ENCODE measurements around the gene PPP2R3A.
"Not testable (repeated sequence)": the region's sequence is repeated elsewhere in the genome, so short reads cannot be mapped to it uniquely, and the experiment has no call there.

The PPP2R3A gene, protein sequence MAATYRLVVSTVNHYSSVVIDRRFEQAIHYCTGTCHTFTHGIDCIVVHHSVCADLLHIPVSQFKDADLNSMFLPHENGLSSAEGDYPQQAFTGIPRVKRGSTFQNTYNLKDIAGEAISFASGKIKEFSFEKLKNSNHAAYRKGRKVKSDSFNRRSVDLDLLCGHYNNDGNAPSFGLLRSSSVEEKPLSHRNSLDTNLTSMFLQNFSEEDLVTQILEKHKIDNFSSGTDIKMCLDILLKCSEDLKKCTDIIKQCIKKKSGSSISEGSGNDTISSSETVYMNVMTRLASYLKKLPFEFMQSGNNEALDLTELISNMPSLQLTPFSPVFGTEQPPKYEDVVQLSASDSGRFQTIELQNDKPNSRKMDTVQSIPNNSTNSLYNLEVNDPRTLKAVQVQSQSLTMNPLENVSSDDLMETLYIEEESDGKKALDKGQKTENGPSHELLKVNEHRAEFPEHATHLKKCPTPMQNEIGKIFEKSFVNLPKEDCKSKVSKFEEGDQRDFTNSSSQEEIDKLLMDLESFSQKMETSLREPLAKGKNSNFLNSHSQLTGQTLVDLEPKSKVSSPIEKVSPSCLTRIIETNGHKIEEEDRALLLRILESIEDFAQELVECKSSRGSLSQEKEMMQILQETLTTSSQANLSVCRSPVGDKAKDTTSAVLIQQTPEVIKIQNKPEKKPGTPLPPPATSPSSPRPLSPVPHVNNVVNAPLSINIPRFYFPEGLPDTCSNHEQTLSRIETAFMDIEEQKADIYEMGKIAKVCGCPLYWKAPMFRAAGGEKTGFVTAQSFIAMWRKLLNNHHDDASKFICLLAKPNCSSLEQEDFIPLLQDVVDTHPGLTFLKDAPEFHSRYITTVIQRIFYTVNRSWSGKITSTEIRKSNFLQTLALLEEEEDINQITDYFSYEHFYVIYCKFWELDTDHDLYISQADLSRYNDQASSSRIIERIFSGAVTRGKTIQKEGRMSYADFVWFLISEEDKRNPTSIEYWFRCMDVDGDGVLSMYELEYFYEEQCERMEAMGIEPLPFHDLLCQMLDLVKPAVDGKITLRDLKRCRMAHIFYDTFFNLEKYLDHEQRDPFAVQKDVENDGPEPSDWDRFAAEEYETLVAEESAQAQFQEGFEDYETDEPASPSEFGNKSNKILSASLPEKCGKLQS (N-terminal part only)

DNA sequence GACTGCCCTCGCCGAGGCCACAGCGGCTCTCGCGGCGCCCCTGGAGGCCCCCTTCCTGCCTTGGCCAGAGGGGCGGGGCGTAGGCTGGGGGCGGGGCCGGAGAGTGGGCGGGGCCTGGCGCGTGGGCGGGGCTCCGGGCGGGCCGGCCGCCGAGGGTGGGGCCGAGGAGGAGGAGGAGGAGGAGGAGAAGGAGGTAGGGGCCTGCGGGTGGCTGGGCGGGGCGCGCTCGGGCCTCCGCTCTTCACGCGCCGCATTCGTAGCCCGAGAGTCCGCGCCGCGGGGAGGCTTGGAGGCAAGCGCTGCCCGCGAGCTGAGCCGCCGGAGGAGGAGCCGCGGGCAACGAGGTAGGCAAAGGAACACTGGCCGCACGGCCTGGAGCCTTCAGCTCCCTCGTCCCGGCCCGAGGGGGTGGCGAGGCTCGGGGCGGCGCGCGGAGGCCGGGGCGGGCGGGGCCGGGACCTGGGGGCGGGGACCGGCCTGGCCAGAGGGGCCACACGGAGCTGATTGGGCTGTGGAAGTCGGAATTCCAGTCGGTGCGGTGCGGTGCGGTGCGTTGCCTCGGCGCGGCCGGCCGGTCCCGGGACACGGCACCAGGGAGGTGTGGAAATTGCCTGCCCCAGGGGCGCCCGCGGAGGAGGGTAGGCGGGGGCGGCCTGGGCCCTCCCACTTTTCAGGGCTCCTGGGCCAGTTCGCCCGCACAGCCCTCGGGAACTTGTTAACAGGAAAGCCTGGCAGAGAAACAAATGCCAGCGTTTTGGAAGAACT is at the start of gene PPP2R3A:
Gene PPP2R3A (plus strand): TSS at position 223 of the 765 bp plus-strand sequence. CDS start 35,771 bp downstream, outside the sequence.
- peak; percentile 40 for DNase-seq

DNA sequence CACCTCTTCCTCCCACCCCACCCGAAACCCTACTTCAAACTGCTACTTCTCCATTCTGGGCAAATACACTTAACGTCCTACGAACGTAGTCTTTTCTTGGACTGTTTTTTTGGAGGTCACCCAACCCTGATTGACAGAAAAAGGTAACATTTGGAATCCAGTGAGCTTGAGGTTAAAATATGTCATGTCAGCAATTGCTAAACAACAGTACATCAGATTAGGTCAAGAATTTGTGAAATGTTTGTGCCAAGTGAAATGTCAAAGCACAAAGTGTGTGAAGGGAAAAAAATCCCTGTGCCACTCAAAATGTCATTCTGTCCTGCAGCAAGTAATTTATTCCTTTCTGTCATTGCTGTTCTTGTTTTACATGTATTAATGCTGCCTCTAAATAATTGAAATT is 49.2 kb upstream of the PPP2R3A start:
- no peak for DNase-seq

DNA sequence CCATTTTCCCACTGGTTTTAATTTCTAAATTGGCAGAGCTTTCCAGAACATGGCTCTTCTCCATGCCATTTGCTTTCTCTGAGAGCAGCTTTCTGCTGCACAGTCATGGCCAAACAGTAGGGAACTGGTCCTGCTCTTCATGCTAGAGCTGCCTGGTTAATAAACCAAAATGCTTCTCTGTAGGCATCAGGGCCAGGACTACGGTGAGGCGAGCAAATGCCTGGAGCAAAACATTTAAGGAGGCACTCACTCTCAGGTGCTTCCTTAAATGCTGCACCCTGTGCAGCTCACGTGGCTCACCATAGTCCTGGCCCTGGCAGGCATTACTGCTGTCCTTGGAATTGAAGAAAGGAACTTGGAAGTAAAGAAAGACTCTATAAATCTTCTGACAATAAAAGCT is 48.5 kb upstream of the PPP2R3A start:
- DNase-seq, result no peak

DNA sequence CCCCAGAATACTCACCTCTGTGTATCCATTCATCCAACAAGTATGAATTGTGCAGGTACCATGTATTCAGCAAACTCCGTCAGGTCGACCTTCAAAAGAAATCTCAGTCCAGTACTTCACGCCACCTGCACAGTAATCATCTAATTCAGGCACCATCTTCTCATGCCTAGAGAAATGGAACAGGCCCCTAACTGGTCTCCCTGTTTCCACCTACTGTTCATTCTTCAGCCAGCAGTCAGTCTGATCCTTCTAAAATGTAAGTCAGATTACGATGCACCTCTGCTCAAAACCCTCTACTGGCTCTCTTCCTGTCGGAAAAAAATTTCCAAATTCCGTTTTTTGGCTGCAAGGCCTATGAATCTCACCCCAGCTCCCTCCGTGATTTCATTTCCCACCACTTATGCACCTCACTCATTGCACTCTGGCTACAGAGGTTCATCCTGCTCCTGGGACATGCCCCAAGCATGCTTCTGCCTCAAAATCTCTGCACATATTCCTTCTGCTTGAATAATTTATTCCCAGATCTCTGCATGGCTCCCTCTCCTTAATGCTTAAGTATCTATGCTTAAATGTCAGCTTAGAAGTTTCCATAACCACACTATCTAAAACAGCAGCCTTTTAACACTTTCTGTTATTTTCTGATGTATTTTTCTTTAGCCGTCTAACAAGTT is 47.5 kb upstream of the PPP2R3A start:
- DNase-seq, result no peak

DNA sequence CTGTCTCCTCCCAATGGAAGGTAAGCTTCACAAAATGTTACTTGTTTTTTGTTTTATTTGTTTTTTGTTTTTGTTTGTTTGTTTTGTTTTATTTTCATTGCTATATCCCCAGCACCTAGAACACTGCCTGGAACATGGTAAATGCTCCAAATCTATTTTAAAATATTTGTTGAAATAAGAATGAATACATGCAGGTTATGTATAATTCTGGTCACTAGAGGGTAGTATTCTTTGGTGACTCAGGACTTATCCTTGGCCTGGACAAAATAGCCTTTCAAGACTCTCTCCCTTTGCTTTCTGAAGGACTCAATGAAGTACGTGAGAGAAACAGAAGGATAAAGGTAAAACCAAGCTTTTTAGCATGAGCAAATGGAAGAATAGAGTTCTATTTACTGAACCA is 46.9 kb upstream of the PPP2R3A start:
- DNase-seq, result no peak

DNA sequence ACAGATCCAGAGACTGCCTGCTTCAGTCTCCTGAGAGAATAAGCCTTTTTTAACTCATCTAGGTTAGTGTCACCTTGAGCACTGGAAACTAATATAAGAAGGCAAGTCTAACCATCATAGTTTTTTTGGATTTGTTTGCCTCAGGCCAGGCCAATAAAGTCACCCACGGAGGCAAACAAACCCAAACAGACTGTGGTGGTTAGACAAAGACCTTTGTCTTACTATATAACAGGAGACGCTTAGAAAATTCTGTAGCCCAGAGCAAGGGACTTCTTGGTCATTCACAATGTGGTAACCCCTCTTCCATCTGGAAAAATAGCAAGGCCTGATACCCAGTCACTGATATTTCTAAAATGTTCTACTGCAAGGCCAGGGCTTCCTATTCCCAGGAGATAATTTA is 45.3 kb upstream of the PPP2R3A start:
- DNase-seq, result no peak

DNA sequence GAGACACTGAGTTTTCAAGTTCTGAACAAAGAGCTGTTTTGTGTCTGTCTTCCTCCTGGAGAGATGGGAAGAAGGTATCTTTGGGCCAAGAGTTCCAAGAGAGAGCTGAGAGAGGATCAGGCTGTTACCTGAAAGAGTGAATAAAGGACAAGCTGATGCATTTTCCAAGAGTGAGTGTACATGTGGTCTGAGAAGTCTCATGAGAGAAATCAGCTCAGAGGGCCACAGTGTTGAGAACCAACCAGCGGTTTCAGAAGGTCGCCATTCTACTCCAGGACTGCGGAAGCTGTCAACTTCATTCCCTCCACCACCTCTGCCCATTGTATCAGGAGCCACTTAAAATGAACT is 42.7 kb upstream of the PPP2R3A start:
- DNase-seq, result no peak

DNA sequence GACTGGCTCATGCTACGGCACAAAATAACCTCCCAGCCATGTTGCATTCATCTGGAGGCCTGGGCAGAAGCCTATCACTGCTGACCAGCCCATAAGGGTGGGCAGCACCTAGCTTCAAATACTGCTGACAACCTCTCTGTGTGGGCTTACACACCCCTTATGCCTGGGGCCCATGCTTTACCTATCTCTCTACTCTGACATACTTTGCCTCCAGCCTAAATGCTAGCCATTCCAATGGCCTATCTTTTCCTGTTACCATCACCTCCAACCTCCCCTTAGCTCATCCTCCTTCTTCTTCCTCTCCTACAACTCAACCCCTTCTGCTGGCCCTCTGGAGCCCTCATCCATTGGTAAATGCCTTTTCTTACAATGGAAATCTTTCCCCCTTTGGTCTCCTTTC is 41.0 kb upstream of the PPP2R3A start:
- DNase-seq, result no peak

DNA sequence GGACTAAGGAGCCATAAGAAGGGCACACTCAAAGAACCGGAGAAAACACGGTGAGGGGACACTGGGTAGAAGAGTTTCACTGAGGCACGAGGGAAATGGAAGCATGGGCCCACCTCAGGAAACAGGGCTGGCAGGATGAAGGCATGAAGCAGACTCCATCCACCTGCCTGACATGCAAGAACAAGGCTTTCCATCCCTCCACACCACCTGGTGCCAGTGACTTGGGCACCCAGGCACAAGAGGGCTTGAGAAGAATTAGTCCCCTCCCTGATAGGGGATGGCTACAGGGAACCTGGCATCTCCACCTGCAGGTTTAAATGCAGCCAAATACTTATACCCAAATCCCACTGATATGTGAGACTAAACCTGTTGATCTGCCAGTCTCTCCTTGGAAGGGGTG is 38.9 kb upstream of the PPP2R3A start:
- DNase-seq, result no peak

DNA sequence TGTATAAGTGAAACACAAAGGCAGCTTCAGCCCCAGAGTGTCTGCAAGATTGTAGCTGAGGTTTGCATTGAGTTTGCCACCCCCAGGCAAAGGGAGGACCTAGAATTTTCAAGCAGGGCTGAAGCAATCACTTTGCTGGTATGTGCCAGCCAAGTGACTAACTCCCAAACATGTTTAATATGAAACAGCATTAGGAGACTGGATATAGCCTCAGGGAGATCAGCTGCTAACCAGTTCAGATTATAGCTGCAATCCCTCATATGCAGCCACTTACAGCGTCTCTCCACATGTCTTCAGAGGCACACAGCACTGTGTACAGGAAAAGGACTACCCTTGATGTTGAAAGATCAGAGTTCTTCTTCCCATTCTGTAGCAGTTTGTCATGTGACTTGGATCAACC is 38.4 kb upstream of the PPP2R3A start:
- DNase-seq, result no peak

DNA sequence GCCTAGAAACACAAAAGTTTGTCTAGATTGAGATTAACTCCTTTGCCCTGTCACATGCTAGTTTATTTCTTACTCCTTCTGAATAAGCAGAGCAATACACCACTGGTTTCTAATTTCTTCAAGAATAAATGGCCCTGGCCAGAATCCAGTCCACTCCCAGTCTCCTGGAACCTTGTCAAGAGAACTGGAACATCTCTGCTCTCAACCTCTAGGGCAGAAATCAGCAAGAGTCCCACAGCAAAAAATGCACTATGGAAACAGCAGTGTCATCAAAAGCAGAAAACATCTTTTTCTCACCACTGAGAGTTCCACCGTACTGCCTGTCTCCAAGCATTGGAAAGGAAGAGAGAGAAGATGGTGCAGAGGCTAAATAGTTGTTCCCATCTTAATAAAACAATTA is 35.9 kb upstream of the PPP2R3A start:
- no peak for DNase-seq

DNA sequence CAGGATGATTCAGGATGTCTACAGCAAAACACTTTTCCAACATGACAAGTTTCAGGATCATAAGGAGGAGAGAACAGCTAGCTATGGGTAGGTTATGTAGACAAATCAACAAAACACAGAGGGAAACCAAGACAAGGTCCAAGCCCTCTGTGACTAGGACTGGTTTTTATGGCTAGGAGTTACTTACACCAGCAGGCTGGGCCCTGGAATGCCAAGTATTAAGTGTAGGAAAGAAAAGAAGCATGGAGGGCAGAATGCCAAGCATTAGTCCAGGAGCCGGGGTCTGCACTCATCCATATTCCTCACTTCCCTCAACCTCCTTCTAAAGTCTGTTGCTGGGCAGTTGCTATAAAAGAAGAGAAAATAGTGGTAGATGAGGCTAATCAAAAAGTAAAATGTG is 35.3 kb upstream of the PPP2R3A start:
- DNase-seq, result no peak

DNA sequence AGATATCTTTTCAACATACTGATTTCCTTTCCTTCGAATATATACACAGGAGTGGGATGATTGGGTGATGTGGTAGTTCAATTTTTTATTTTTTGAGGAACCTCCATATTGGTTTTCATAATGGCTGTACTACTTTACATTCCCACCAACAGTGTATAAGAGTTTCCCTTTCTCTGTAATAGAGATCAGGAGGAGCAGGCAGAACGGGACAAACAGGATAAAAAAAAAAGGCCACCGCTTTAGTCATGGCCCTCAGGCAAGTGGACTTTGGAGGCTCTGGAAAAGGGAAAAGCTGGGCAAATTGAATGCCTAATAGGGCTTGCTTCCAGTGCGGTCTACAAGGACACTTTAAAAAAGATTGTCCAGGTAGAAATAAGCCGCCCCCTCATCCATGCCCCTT is 30.4 kb upstream of the PPP2R3A start:
- not testable (repeated sequence) for DNase-seq

DNA sequence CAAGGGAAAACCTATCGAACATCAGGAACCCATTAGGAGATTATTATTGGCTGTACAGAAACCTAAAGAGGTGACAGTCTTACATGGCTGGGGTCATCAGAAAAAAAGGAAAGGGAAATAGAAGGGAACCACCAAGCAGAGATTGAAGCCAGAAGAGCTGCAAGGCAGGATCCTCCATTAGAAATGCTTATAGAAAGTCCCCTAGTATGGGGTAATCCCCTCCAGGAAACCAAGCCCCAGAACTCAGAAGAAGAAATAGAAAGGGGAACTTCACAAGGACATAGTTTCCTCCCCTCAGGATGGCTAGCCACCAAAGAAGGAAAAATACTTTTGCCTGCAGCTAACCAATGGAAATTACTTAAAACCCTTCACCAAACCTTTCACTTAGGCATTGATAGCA is 27.8 kb upstream of the PPP2R3A start:
- DNase-seq, result not testable (repeated sequence)

DNA sequence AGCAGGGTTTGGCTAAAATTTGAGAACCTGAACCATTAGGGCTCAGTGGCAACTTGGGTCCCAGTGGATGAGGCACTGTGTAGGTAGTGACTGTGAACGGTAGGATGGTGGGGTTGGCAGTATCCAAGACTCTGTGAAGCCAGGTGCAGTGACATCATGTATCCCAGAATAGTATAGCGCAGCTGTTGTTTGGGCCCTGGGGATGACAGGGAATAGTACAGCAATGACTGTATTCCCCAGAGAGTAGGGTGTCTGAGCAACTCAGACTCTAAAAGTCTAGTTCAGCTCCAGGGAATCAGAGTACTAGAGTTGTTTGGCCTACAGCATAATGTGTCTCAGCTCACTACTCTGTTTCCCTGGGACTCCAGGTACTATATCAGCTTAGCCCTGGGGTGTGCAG is 20.7 kb upstream of the PPP2R3A start:
- DNase-seq, result no peak

DNA sequence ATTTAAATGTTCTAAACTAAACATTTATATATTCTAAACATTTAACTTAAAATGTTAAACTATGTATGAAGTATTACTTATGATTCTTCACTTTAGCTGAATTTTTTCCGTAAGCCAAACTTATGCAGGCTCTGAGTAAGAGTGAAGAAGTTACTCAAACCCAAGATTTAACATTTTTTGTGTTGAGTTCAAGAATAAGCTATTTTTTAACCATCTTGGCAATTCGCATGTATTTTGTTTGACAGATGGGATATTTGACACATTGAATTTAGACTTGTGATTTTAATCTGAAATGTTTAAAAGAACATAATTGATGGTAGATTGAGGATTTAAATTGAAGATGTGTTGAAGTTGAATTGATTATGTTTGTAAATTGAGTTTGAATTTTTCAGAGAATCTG is 14.6 kb upstream of the PPP2R3A start:
- DNase-seq, result no peak

DNA sequence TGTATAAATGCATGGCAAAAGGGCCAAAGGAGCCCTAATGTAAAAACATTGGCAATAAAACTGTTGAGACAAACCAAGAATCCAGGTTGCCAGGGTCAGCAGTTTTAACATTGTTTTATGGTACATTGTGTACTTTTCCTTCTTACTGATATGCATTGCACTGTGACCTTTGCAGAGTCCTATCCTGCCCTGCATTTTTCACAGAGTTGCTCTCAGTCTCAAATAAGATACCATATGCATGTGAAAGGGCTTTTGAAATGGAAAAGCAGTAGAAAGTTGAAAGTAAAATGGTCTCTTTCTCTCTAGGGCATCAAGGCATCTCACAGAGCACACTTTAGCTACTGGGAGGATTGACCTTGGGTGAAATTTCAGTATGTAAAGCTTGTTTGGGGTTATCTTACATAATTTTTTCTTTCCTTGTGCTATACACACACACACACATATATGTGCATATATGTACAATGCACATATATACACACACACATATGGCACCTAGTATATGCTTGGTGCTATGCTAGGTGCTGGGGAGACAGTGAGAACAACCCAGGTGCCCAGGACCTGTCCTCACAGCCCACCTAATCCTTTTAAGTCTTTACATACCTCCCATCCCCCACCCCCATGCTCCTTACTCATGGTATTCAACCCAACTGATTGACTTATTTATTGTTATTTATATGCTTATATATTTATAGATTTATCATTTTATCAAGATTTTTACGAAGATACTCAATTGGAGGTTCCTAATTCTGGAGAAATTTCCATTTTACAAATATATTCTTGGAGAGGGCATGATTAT is 1.2 kb upstream of the PPP2R3A start:
- DNase-seq, result no peak

DNA sequence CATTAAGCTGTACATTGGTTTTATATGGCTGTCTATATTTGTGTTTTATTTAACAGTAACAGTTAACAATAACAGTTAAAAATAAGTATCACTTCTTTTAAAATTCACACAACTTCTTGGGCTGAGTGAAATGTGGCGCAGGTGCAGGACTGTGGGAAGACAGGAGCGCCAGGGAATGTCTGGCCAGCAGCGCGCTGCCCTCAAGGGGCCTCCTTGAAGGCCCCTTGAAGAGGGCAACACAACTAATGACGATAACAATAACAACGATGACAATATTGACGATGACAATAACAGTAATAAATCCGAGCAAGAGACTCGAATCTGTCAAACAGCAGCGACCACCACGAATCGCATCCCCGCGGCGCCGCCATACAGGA is 411 bp upstream of the PPP2R3A start:
- no peak for DNase-seq

DNA sequence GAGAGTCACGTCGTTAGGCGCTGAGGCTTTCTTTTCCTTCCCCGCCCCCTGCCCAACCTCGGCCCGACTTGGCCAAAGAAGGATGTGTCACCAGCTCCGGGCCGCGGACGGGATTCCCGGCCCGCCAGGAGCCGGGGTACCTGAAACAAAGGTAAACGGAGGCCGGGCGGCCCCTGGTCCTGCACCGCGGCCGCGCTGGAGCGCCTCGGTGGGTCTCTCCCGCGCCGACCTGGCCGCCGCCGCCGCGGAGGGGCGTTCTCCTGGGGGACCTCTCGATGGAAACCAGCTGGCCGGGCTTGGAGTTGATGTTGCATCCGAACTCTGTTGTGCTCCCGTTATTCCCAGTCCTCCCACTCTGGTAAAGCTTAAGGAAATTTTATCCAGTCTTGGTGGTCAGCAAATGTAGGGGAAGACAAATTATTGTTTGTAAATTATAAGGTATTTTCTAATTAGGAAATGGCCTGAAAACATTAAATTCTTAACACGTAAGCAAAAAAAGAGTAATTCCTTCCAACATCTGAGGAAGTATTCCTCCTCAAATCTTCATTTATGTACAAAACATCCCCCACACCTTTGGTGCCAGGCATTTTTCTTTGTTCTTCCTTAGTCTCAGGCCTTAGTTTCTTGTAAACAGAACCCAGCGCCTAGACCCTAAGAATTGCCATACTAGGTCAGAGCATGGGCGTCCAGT is 888 bp downstream of the PPP2R3A start:
- no peak for DNase-seq

DNA sequence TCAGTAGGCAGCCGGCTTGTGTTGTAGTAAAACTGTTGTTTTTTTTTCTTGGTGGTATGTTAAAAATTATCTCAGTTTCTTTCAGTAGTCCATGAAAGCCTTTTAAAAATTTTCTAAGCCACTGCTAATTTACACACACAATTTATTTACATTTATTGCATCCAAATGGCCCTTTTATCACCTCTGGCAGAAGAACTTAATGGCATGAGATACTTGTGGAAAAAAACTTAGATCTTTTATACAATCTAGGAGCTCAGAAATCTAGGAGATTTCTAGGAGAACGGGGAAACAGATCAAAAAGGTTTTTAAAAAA is 1.4 kb downstream of the PPP2R3A start:
- DNase-seq, result no peak

DNA sequence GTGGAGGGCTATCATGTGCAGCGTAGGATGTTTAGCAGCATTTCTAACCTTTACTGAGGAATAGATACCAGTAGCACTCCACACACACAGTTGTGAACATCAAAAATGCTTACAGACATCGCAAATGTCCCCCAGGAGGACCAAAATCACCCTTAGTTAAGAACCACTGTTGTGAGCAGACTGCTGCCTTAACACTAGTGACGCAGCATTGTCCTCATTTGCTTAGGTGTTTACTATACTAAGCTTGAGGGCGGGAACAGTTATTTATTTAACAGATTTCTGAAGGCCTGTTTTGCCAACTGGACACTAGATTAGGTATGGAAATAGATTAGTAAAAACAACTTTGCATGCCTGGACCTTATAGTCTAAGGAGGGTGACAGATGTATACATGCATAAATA is 2.3 kb downstream of the PPP2R3A start:
- DNase-seq, result no peak
